ENCODE data around the gene FILIP1. TPM values are rescaled to one million over a fixed set of nuclear protein-coding genes. Genes with fewer than 3 reads are reported as not detected.

FILIP1 gene
- total RNA-seq, 4 donors from 2014 or later, result 6.0 to 12.3 (median 7.2) TPM

DNA sequence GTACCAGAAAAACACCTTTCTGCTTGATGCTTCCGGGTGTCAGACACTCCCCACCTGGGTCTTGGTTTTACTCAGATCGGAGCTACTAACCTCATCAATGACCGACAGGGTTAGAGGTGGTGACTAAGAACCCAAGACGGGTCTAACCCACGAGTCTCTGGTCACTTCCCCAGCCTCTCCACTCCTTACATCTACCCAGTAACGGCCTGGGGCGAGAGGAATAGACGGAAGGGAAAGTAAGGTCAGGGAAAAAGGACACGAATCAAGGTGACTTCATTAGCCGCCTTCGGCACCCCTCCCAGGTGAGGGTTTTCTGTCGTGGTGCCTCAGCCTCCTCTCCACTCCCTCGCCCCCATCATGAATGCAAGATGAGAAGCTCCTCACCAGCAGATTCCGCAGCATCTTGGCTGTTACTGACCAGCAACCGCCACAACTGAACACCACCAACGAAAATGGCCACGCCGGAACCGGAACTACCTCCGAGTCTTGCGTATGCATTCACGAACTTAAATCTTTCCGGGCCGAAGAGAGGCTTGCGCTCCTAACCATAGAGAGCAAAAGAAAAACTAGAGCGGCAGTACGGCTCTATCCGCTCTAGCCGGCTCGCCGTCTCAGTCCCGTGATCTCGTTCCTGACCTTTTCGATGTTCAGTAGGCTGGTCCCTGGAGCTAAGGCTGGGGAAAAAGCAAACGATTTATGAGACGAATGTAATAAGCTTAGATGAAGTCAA is 250.1 kb downstream of the FILIP1 start, which contains the start of gene COX7A2:
Gene COX7A2 (minus strand): TSS at position 469 of the 730 bp plus-strand sequence. CDS start 67 bp downstream, at position 402.
- intact Hi-C loops (cut with DNase I; ENCODE audit: low total_unique reads), result no loop called here
- Histone ChIP-seq H3K27ac (peak within 1 kb of the TSS; percentile 89 to 95 (median 92)), H3K4me3 (peak within 1 kb of the TSS; percentile 48 to 82 (median 70)), H3K27me3 (no peaks in the 10 kb centered on the region), H3K36me3 (peaks cover 0 to 26% (median 12%) of the 10 kb centered on the region in 4 donors), H3K9me3 (no peaks in the 10 kb centered on the region), H3K4me1 (peaks cover 0 to 33% (median 18%) of the 10 kb centered on the region in 4 donors)
- no peak for TF ChIP-seq EP300 (IDR thresholded peaks at IDR 0.05; ENCODE audit: low read depth)
- TF ChIP-seq POLR2A (IDR thresholded peaks at IDR 0.05), result peak; percentile 94
- TF ChIP-seq POLR2AphosphoS5 (IDR thresholded peaks at IDR 0.05), result peak; percentile 85 to 98 (median 95)
- 0% methylated on average over 3 to 36 of the region's 36 CpGs for WGBS, 2 donors (ENCODE audit: low coverage in 1 of 2)
- peak; percentile 91 for DNase-seq
- in situ Hi-C loops (cut with MboI; ENCODE audit: low pct_ligation_motif_present in 1 of 4, low pct_unique_long_range_greater_than_20kb in 1 of 4, low sequenced_read_pairs in 3 of 4), result no loop called here

Small RNA genes within 50 kb of the gene (small RNA-seq; reads per million reads assigned to genes)
- gene MIR4463, result 0 reads per million in 4 donors
- 0 reads per million in 4 donors for gene RF00012
- 0 reads per million in 4 donors for gene RNU1-34P

Other genes with a start within 250 kb of the FILIP1 start
- gene COX7A2, start 250.0 kb downstream of the FILIP1 start, total RNA-seq, result 100 to 1,000 TPM; 146 to 469 (median 349) TPM
- gene TMEM30A, start 209.0 kb downstream of the FILIP1 start, total RNA-seq, result 10 to 100 TPM; 28.9 to 86.2 (median 56.5) TPM
- 100 to 1,000 TPM in 2 of 4 donors, 10 to 100 TPM in 2; 59.1 to 136 (median 107) TPM for gene SENP6, start 108.1 kb upstream of the FILIP1 start, total RNA-seq